Activated CD4-positive, alpha-beta T cell treated with anti-CD3 and anti-CD28 coated beads, Interleukin-2, amount 50 U/mL, for 1 hour (primary cell): ENCODE results near the gene IL17RB.

ENCODE experiments used
- DNase-seq: peaks from one replicate; pipeline ENCODE4 v3.0.0-alpha.2; 2020

IL17RB gene

GRCh38 chr3:53833700-53834099 is 12.7 kb upstream of the IL17RB start:
- DNase-seq: no peak

- no peak for DNase-seq
Observed at GRCh38 chr3:53834429-53835095, 11.8 kb upstream of the IL17RB start.

GRCh38 chr3:53835257-53835656 is 11.1 kb upstream of the IL17RB start:
- DNase-seq: no peak

GRCh38 chr3:53836084-53836872 is 10.1 kb upstream of the IL17RB start:
- no peak for DNase-seq

GRCh38 chr3:53837331-53837730 is 9.0 kb upstream of the IL17RB start:
- no peak for DNase-seq

GRCh38 chr3:53841296-53841695 is 5.1 kb upstream of the IL17RB start:
- DNase-seq: no peak

- no peak for DNase-seq
Observed at GRCh38 chr3:53842436-53843194, 3.8 kb upstream of the IL17RB start.

GRCh38 chr3:53843195-53844177 is 2.9 kb upstream of the IL17RB start:
- DNase-seq: no peak

GRCh38 chr3:53844262-53845102 is 1.9 kb upstream of the IL17RB start:
- DNase-seq: no peak

- no peak for DNase-seq
Observed at GRCh38 chr3:53845103-53845880, 1.1 kb upstream of the IL17RB start.

GRCh38 chr3:53845881-53846133 is 561 bp upstream of the IL17RB start:
- no peak for DNase-seq

GRCh38 chr3:53846851-53847155 is 435 bp downstream of the IL17RB start:
- DNase-seq: no peak

- no peak for DNase-seq
Observed at GRCh38 chr3:53849916-53850315, 3.5 kb downstream of the IL17RB start.

GRCh38 chr3:53850895-53851294 is 4.5 kb downstream of the IL17RB start:
- DNase-seq: no peak

GRCh38 chr3:53856964-53857363 is 10.6 kb downstream of the IL17RB start:
- no peak for DNase-seq

GRCh38 chr3:53858096-53858741 is 11.9 kb downstream of the IL17RB start:
- no peak for DNase-seq

- no peak for DNase-seq
Observed at GRCh38 chr3:53859178-53859577, 12.8 kb downstream of the IL17RB start.

GRCh38 chr3:53860196-53860595 is 13.8 kb downstream of the IL17RB start:
- no peak for DNase-seq

GRCh38 chr3:53862241-53862640 is 15.9 kb downstream of the IL17RB start:
- DNase-seq: no peak

GRCh38 chr3:53863145-53863544 is 16.8 kb downstream of the IL17RB start:
- DNase-seq: no peak
